ENCODE results near the gene CLEC20A.

CLEC20A gene

DNA sequence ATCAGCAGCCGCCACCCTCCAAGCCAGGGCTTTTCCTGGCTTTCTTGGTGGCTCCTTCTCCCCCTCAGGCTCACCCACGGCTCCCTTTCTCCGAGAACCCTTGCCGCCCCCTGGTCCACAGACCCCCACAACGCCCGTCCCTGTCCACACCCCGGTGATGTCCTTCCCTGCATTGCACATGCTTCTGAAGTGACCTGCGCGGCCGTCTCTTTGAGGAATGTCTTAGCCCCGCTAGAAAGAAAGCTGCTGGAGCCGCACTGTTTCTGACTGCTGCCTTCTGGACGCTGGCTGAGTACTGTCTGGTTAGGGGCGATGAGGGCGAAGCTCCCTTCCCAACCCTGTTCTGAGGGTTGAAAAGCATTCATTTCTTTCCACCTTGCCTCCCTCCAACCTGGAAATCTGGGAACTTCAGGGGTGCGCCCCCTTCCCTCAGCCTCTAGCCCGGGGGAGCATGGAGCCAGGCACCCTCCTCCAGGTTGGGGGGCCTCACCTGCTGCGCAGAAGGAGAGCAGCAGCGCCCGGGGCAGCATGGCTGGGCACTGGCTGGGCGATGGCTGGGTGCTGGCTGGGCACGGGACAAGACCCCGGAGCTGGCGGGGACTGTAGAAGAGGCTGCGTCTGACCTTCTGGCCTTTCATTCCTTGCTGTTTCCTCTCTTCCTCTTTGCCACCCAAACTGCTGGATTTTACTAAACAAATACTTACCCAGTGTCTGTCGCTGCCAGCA, at the start of gene CLEC20A:
Gene CLEC20A, minus strand, starts transcription at position 555 of the 726 bp plus-strand sequence. Its CDS starts 25 bp downstream, at position 530.
- no peak for DNase-seq (ENCODE audit: low read depth)

- DNase-seq (ENCODE audit: low read depth) = no peak
Measured at GRCh38 chr1:178544531-178544930, 47.8 kb upstream of the CLEC20A start.

GRCh38 chr1:178543290-178543607, 46.5 kb upstream of the CLEC20A start:
- no peak for DNase-seq (ENCODE audit: low read depth)

GRCh38 chr1:178542554-178543289, 46.0 kb upstream of the CLEC20A start:
- DNase-seq (ENCODE audit: low read depth) = peak; percentile 91

DNA sequence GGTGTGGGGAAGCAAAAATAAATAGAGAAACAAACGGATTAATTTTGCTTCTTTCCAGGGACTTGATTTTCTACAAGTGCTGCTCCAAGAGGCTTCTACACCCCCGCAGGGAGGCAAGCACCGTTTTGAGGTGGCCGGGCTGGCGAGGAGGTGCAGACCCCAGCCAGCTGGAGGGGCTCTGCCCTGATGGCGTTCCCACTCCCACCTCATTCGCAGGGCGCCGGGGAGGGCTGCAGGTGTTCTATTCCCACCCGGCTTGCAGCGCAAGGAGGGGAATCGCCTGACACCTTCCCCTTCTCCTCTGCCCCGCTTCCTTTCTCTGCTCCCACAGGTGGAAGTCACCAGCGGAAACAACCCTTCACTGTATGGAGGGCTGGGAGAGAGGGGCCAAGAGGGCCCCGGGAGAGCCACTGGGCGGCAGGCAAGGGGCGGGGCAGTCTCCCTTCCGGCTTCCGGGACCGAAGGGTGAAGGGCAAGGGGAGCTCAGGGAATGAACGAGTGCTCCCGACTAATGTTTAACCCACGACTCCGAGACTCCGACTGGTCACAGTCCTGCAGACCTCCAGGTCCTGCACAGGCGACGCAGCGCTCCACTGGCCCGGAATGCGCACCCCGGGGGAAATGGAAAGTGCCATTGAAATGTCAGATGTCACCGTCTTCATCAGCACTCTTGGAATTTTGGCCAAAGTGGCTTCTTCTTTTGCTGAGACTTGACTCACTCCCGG, 45.2 kb upstream of the CLEC20A start:
- DNase-seq (ENCODE audit: low read depth) = no peak

DNA sequence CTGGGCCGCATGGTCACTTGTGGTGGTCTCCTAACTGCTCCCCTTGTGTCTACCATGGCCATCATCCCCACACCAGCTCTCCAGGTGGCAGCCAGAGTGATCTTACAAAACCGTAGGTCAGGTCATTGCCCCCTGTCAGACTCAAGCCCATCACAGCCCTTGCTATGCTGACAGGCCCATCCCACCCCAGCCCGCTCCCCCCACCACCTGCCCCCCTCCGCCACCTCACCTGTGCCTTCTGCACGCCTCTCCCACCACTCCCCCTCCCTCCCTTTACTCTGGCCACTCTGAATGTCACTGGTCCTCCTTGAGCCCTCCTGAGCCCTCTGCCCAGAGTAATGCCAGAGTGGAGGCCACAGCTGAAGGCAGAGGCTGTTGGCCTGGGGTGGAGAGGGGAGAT, 44.6 kb upstream of the CLEC20A start:
- no peak for DNase-seq (ENCODE audit: low read depth)

DNA sequence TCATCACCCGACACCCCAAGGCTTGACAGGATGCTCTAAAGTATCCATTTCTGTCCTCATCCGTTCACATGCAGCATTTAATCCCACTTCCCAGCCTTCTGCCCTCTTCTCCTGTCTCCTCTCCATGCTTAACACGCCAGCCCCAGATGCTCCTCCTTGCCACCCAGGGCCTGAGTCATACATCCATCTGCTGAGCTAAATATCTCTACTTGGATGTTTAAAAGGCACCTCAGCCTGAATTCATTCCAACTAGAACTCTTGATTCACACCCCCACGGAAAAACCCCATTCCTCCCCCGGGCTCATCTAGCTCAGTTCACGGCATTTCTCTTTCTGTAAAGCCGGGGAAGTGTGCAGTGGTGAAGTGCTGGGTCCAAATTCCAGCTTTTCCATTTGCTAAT, 43.9 kb upstream of the CLEC20A start:
- DNase-seq (ENCODE audit: low read depth) = peak; percentile 55

GRCh38 chr1:178540204-178540603, 43.4 kb upstream of the CLEC20A start:
- no peak for DNase-seq (ENCODE audit: low read depth)

- DNase-seq (ENCODE audit: low read depth) = no peak
Measured at GRCh38 chr1:178539291-178539690, 42.5 kb upstream of the CLEC20A start.

GRCh38 chr1:178538192-178538916, 41.6 kb upstream of the CLEC20A start:
- peak; percentile 30 for DNase-seq (ENCODE audit: low read depth)

GRCh38 chr1:178537382-178538090, 40.8 kb upstream of the CLEC20A start:
- DNase-seq (ENCODE audit: low read depth) = no peak

- peak; percentile 96 for DNase-seq (ENCODE audit: low read depth)
Measured at GRCh38 chr1:178536844-178537371, 40.1 kb upstream of the CLEC20A start.

GRCh38 chr1:178536329-178536728, 39.6 kb upstream of the CLEC20A start:
- DNase-seq (ENCODE audit: low read depth) = no peak

- DNase-seq (ENCODE audit: low read depth) = no peak
Measured at GRCh38 chr1:178534137-178534868, 37.5 kb upstream of the CLEC20A start.

GRCh38 chr1:178533121-178533946, 36.6 kb upstream of the CLEC20A start:
- no peak for DNase-seq (ENCODE audit: low read depth)

DNA sequence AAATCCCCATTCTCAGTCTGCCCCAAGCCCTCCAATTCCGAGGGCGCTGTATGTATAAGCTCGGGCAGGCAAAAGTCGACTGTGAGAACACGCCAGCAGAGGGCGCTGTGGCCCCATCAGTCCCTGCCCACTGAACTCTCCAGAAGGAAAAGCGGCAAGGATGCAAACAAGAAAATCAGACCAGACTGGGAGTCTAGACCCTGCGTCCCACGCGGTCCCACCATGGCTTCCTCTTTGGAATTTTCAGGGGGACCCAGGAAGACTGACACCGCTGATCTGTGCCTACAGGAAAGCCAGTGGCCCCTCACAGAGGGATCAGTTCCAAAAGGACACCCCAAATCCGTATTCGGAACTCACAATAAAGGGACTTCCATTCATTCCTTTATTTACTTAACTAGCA, 35.6 kb upstream of the CLEC20A start:
- peak; percentile 66 for DNase-seq (ENCODE audit: low read depth)

- no peak for DNase-seq (ENCODE audit: low read depth)
Measured at GRCh38 chr1:178531887-178532286, 35.1 kb upstream of the CLEC20A start.

GRCh38 chr1:178530502-178530901, 33.7 kb upstream of the CLEC20A start:
- no peak for DNase-seq (ENCODE audit: low read depth)

DNA sequence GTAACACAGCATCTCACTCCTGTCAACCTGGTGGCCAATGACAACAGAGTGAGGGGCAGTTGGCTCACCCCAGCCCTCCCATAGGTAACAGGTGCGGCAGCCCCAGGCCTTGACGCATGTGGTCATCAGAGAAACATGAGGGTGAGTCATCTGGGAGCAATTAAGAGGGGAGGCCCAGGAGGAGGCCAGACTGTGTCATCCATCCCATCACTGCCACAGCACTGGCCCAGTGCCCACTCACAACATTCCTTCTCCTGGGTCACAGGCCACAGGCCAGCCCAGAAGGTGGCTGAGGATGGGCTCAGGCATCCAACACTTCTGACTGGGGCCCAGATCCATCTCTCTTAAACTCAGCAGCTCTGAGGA, 33.3 kb upstream of the CLEC20A start:
- DNase-seq (ENCODE audit: low read depth) = peak; percentile 21

Measured in fibroblast of gingiva (primary cell).